Keratinocyte (primary cell): ENCODE data around the gene MAP3K9.

Source experiments
- CTCF ChIP-seq, 3 experiments: IDR thresholded peaks in 1 of 3; conservative IDR thresholded peaks in 1 of 3; optimal IDR thresholded peaks in 1 of 3; 2 replicates in 2 of 3; 3 replicates in 1 of 3; pipeline versions ENCODE3 to v1.5.1; 2011; ENCODE audit warnings: low read length in 3 of 3, mild to moderate bottlenecking in 3 of 3, moderate library complexity in 2 of 3, control low read depth in 1 of 3, inconsistent platforms in 1 of 3; ENCODE audit not compliant: insufficient read depth in 2 of 3; ENCODE audit errors: extremely low read depth in 1 of 3
- EZH2 ChIP-seq: IDR thresholded peaks from one replicate; pipeline ENCODE4 v1.6.1; 2012; ENCODE audit warnings: inconsistent platforms, mild to moderate bottlenecking, low read length, moderate library complexity

- TF ChIP-seq CTCF (optimal IDR thresholded peaks at IDR 0.05 in 1 of 3, IDR thresholded peaks at IDR 0.05 in 1 of 3, conservative IDR thresholded peaks at IDR 0.05 in 1 of 3; ENCODE audit: extremely low read depth in 1 of 3, insufficient read depth in 2 of 3, low read length in 3 of 3) (no peak), EZH2 (no peak)
These were observed 85.2 kb downstream of the MAP3K9 start for GRCh38 chr14:70724110-70724509.
